ENCODE data around the gene PDE9A.

PDE9A gene

GRCh38 chr21:42673633-42674328 lies 20.4 kb downstream of the PDE9A start:
- no peak for DNase-seq

- DNase-seq: peak; percentile 82
These were observed 21.0 kb downstream of the PDE9A start for GRCh38 chr21:42674351-42674940.

GRCh38 chr21:42675403-42675802 lies 22.0 kb downstream of the PDE9A start:
- DNase-seq: no peak

GRCh38 chr21:42676808-42677207 lies 23.4 kb downstream of the PDE9A start:
- DNase-seq: no peak

GRCh38 chr21:42677339-42678321 lies 24.2 kb downstream of the PDE9A start:
- DNase-seq: peak; percentile 72

GRCh38 chr21:42678618-42679295 lies 25.3 kb downstream of the PDE9A start:
- no peak for DNase-seq

GRCh38 chr21:42679319-42680057 lies 26.1 kb downstream of the PDE9A start:
- no peak for DNase-seq

GRCh38 chr21:42680058-42680330 lies 26.6 kb downstream of the PDE9A start:
- no peak for DNase-seq

GRCh38 chr21:42680429-42680828 lies 27.0 kb downstream of the PDE9A start:
- no peak for DNase-seq

- DNase-seq: no peak
These were observed 28.1 kb downstream of the PDE9A start for GRCh38 chr21:42681296-42682206.

- DNase-seq: no peak
These were observed 29.3 kb downstream of the PDE9A start for GRCh38 chr21:42682661-42683210.

GRCh38 chr21:42683371-42684108 lies 30.1 kb downstream of the PDE9A start:
- no peak for DNase-seq

GRCh38 chr21:42684109-42684916 lies 30.9 kb downstream of the PDE9A start:
- no peak for DNase-seq

- DNase-seq: no peak
These were observed 31.6 kb downstream of the PDE9A start for GRCh38 chr21:42685036-42685435.

GRCh38 chr21:42685954-42686500 lies 32.6 kb downstream of the PDE9A start:
- DNase-seq: no peak

GRCh38 chr21:42687796-42688195 lies 34.4 kb downstream of the PDE9A start:
- DNase-seq: no peak

GRCh38 chr21:42688226-42688840 lies 34.9 kb downstream of the PDE9A start:
- DNase-seq: no peak

GRCh38 chr21:42688841-42689371 lies 35.5 kb downstream of the PDE9A start:
- DNase-seq: no peak

Measured in right forelimb (tissue), 1 donor.